Measurements from ENCODE around the gene DSCAML1.

GRCh38 chr11:117475716-117476530 lies 321.1 kb downstream of the DSCAML1 start:
- TF ChIP-seq SMAD3 (CRISPR knock-in tag; IDR thresholded peaks at IDR 0.05; ENCODE audit: borderline replicate concordance) (no peak), FOXP1 (CRISPR knock-in tag; IDR thresholded peaks at IDR 0.05; ENCODE audit: borderline replicate concordance) (no peak), CTCF (IDR thresholded peaks at IDR 0.05) (no peak), SP1 (CRISPR knock-in tag; conservative IDR thresholded peaks at IDR 0.05) (no peak), TP53 (CRISPR knock-in tag; IDR thresholded peaks at IDR 0.05) (no peak), JUN (CRISPR knock-in tag; IDR thresholded peaks at IDR 0.05) (no peak), ETV6 (CRISPR knock-in tag; IDR thresholded peaks at IDR 0.05) (no peak), ZBTB21 (CRISPR knock-in tag; IDR thresholded peaks at IDR 0.05; ENCODE audit: borderline replicate concordance) (no peak), CREM (CRISPR knock-in tag; IDR thresholded peaks at IDR 0.05) (no peak), MAX (CRISPR knock-in tag; IDR thresholded peaks at IDR 0.05) (no peak)
